Neuron (in vitro differentiated cells): ENCODE data around the gene CELSR2.

ENCODE experiments used
- H2AFZ ChIP-seq: one replicate; pipeline ENCODE4 v1.6.1; 2013; ENCODE audit warnings: low read depth, mild to moderate bottlenecking, inconsistent platforms, low read length, moderate library complexity
- H3K27me3 ChIP-seq: one replicate; pipeline ENCODE4 v1.6.1; 2013; ENCODE audit warnings: low read length; ENCODE audit not compliant: insufficient read depth
- H3K36me3 ChIP-seq: one replicate; pipeline ENCODE4 v1.6.1; 2013; ENCODE audit warnings: low read length; ENCODE audit not compliant: insufficient read depth
- H3K4me1 ChIP-seq: one replicate; pipeline ENCODE4 v1.6.1; 2013; ENCODE audit warnings: low read length; ENCODE audit not compliant: insufficient read depth
- H3K4me3 ChIP-seq: 2 replicates; pipeline ENCODE4 v1.5.1; 2013; ENCODE audit warnings: mild to moderate bottlenecking, low read length, moderate library complexity
- H3K9me3 ChIP-seq: one replicate; pipeline ENCODE4 v1.6.1; 2013; ENCODE audit warnings: low read length

CELSR2 gene

GRCh38 chr1:109257682-109258421 is 8.5 kb downstream of the CELSR2 start:
- H3K27me3 ChIP-seq: no peaks in the 10 kb centered on the region
- H3K9me3 ChIP-seq: no peaks in the 10 kb centered on the region
- no peak overlapping the region for H2AFZ ChIP-seq
- H3K4me3 ChIP-seq: no peak overlapping the region
- H3K4me1 ChIP-seq: peaks cover 78% of the 10 kb centered on the region
- peaks cover 45% of the 10 kb centered on the region for H3K36me3 ChIP-seq

- no peaks in the 10 kb centered on the region for H3K27me3 ChIP-seq
- H3K4me1 ChIP-seq: peaks cover 69% of the 10 kb centered on the region
- no peak overlapping the region for H3K4me3 ChIP-seq
- H3K36me3 ChIP-seq: peaks cover 52% of the 10 kb centered on the region
- no peak overlapping the region for H2AFZ ChIP-seq
- no peaks in the 10 kb centered on the region for H3K9me3 ChIP-seq
These were observed 9.4 kb downstream of the CELSR2 start for GRCh38 chr1:109258481-109259466.

GRCh38 chr1:109259674-109260557 is 10.6 kb downstream of the CELSR2 start:
- Histone ChIP-seq H3K27me3 (no peaks in the 10 kb centered on the region), H3K4me1 (peaks cover 57% of the 10 kb centered on the region), H3K36me3 (peaks cover 61% of the 10 kb centered on the region), H3K4me3 (no peak overlapping the region), H3K9me3 (no peaks in the 10 kb centered on the region), H2AFZ (no peak overlapping the region)

GRCh38 chr1:109261006-109261405 is 11.7 kb downstream of the CELSR2 start:
- Histone ChIP-seq H3K9me3 (no peaks in the 10 kb centered on the region), H3K36me3 (peaks cover 72% of the 10 kb centered on the region), H3K27me3 (no peaks in the 10 kb centered on the region), H3K4me1 (peaks cover 47% of the 10 kb centered on the region), H3K4me3 (no peak overlapping the region), H2AFZ (no peak overlapping the region)

DNA sequence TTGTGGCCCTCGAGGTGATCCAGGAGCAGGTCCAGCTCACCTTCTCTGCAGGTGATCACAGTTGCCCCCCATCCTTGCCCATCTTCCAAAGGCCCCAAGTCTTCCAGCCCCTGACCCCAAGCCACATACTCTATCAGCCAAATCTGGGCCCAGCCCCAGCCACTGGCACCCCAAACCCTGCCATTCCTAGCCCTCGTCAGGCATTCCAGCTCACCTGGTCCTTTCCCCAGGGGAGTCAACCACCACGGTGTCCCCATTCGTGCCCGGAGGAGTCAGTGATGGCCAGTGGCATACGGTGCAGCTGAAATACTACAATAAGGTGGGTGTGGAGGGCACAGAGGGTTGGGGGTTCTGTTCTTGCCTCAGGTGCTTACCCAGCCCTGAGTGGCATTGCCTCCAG is 12.2 kb downstream of the CELSR2 start:
- Histone ChIP-seq H3K27me3 (no peaks in the 10 kb centered on the region), H3K9me3 (no peaks in the 10 kb centered on the region), H3K36me3 (peaks cover 70% of the 10 kb centered on the region), H3K4me1 (peaks cover 42% of the 10 kb centered on the region), H3K4me3 (no peak overlapping the region), H2AFZ (no peak overlapping the region)

DNA sequence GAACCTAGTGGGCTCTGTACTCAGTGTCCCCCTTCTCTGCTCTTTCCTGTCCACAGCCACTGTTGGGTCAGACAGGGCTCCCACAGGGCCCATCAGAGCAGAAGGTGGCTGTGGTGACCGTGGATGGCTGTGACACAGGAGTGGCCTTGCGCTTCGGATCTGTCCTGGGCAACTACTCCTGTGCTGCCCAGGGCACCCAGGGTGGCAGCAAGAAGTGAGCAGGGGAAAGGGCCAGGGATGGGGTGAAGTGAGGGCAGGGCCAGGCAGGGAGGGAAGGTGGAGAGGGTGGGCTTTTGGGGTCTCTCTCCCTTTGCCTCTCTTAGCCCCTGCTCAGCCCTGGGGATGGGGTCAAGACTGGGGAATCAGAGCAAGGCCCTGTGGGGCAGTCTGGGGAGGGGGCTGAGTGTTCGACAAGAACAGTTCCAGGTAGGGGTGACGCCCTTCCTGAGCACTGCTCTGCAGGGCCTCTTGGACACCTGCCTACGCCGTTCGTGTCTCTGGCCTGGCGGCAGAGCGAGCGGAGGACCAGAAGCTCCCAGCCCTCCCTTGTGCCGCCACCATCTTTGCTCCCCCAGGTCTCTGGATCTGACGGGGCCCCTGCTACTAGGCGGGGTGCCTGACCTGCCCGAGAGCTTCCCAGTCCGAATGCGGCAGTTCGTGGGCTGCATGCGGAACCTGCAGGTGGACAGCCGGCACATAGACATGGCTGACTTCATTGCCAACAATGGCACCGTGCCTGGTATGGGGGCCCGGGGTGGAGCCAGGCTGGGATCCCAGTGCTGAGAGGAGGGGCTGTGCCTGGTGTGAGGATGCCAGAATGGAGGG is 13.1 kb downstream of the CELSR2 start:
- no peak overlapping the region for H3K4me3 ChIP-seq
- H3K36me3 ChIP-seq: peaks cover 76% of the 10 kb centered on the region
- H3K9me3 ChIP-seq: no peaks in the 10 kb centered on the region
- no peak overlapping the region for H2AFZ ChIP-seq
- no peaks in the 10 kb centered on the region for H3K27me3 ChIP-seq
- peaks cover 37% of the 10 kb centered on the region for H3K4me1 ChIP-seq

GRCh38 chr1:109263234-109263596 is 13.9 kb downstream of the CELSR2 start:
- Histone ChIP-seq H2AFZ (no peak overlapping the region), H3K9me3 (no peaks in the 10 kb centered on the region), H3K4me1 (peaks cover 29% of the 10 kb centered on the region), H3K4me3 (no peak overlapping the region), H3K36me3 (peaks cover 81% of the 10 kb centered on the region), H3K27me3 (no peaks in the 10 kb centered on the region)

- H3K36me3 ChIP-seq: peaks cover 81% of the 10 kb centered on the region
- H3K4me3 ChIP-seq: no peak overlapping the region
- H3K27me3 ChIP-seq: no peaks in the 10 kb centered on the region
- no peaks in the 10 kb centered on the region for H3K9me3 ChIP-seq
- no peak overlapping the region for H2AFZ ChIP-seq
- H3K4me1 ChIP-seq: peaks cover 23% of the 10 kb centered on the region
These were observed 14.4 kb downstream of the CELSR2 start for GRCh38 chr1:109263597-109264378.

DNA sequence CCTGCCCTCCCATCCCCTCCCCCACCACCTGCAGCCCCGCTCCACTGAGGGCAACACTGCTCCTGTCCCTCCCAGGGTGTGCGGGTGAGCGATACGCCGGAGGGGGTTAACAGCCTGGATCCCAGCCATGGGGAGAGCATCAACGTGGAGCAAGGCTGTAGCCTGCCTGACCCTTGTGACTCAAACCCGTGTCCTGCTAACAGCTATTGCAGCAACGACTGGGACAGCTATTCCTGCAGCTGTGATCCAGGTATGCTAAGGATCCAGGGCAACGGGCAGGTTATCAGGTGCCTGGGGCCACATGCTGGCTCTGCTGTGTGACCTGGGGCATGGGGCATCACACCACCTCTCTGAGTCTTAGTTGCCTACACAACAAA is 15.0 kb downstream of the CELSR2 start:
- Histone ChIP-seq H3K4me3 (no peak overlapping the region), H2AFZ (no peak overlapping the region), H3K27me3 (no peaks in the 10 kb centered on the region), H3K4me1 (peaks cover 17% of the 10 kb centered on the region), H3K9me3 (no peaks in the 10 kb centered on the region), H3K36me3 (peaks cover 81% of the 10 kb centered on the region)

DNA sequence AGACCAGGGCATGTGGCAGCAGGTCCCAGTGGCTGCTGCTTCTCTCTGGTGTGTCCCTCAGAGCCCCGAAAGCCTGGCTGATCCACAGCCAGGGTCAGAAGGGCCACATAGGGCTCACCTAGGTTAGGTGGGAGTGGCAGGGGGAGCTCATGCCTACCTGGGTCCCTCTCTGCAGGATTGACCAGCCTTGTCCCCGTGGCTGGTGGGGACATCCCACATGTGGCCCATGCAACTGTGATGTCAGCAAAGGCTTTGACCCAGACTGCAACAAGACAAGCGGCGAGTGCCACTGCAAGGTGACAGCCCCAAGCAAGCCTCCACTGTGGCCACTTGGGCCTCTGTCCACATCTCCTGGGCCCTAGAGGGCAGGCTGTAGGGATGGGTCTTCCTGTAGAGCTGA is 15.7 kb downstream of the CELSR2 start:
- Histone ChIP-seq H3K4me3 (no peak overlapping the region), H3K27me3 (no peaks in the 10 kb centered on the region), H2AFZ (no peak overlapping the region), H3K4me1 (peaks cover 12% of the 10 kb centered on the region), H3K9me3 (no peaks in the 10 kb centered on the region), H3K36me3 (peaks cover 87% of the 10 kb centered on the region)

- H3K4me3 ChIP-seq: no peak overlapping the region
- H3K27me3 ChIP-seq: no peaks in the 10 kb centered on the region
- H3K36me3 ChIP-seq: peaks cover 91% of the 10 kb centered on the region
- no peak overlapping the region for H2AFZ ChIP-seq
- no peaks in the 10 kb centered on the region for H3K9me3 ChIP-seq
- peaks cover 4% of the 10 kb centered on the region for H3K4me1 ChIP-seq
These were observed 16.5 kb downstream of the CELSR2 start for GRCh38 chr1:109265741-109266330.
